Neural crest cell (in vitro differentiated cells): ENCODE results near the gene MPO. TPM values are rescaled to one million over a fixed set of nuclear protein-coding genes. Genes with fewer than 3 reads are reported as not detected.

Experiments used
- DNase-seq: peaks from one replicate; pipeline ENCODE4 v3.0.0; 2021; ENCODE audit warnings: low read depth, mixed read lengths, low spot score
- H3K27ac Mint-ChIP-seq: one replicate; pipeline ENCODE4 v1.8.0; 2021; ENCODE audit warnings: mild to moderate bottlenecking, mixed read lengths; ENCODE audit not compliant: unreplicated experiment
- H3K27me3 Mint-ChIP-seq: 2 replicates; pipeline ENCODE4 v1.8.0; 2021; ENCODE audit warnings: low read depth, mild to moderate bottlenecking, mixed read lengths
- H3K36me3 Mint-ChIP-seq: 2 replicates; pipeline ENCODE4 v1.8.0; 2021; ENCODE audit warnings: low read depth, mild to moderate bottlenecking, mixed read lengths
- H3K4me1 Mint-ChIP-seq: 2 replicates; pipeline ENCODE4 v1.8.0; 2021; ENCODE audit warnings: mixed read lengths
- H3K4me3 Mint-ChIP-seq: one replicate; pipeline ENCODE4 v1.8.0; 2021; ENCODE audit warnings: mild to moderate bottlenecking, mixed read lengths
- H3K9me3 Mint-ChIP-seq: 2 replicates; pipeline ENCODE4 v1.8.0; 2021; ENCODE audit warnings: mixed read lengths
- CTCF ChIP-seq: fragments of 200-600 bp; sonication (generic); conservative IDR thresholded peaks from 2 replicates; pipeline ENCODE4 v1.5.0; 2021; ENCODE audit warnings: antibody characterized with exemption, mild to moderate bottlenecking
- total RNA-seq: library from RNA; stranded (reverse); gene quantifications from 2 replicates; pipeline ENCODE4 v1.2.1, GENCODE V29; 2021

The MPO gene
- total RNA-seq, 1 donor from 2014 or later: not detected

- H3K4me3 Mint-ChIP-seq: no peak overlapping the region
- H3K4me1 Mint-ChIP-seq: peaks cover 23% of the 10 kb centered on the region
- DNase-seq: no peak
- H3K36me3 Mint-ChIP-seq: no peaks in the 10 kb centered on the region
- no peaks in the 10 kb centered on the region for H3K27me3 Mint-ChIP-seq
- no peak for TF ChIP-seq CTCF
- H3K27ac Mint-ChIP-seq: no peak overlapping the region
- no peaks in the 10 kb centered on the region for H3K9me3 Mint-ChIP-seq
Observed at GRCh38 chr17:58312829-58313228, 32.1 kb upstream of the MPO start.

GRCh38 chr17:58312021-58312630 is 31.4 kb upstream of the MPO start:
- Mint-ChIP-seq H3K4me1 (peaks cover 19% of the 10 kb centered on the region), H3K9me3 (no peaks in the 10 kb centered on the region), H3K27me3 (no peaks in the 10 kb centered on the region), H3K4me3 (no peak overlapping the region), H3K27ac (no peak overlapping the region), H3K36me3 (no peaks in the 10 kb centered on the region)
- DNase-seq: no peak
- TF ChIP-seq CTCF: no peak

GRCh38 chr17:58311429-58311894 is 30.7 kb upstream of the MPO start:
- Mint-ChIP-seq H3K27ac (no peak overlapping the region), H3K4me1 (peaks cover 19% of the 10 kb centered on the region), H3K27me3 (no peaks in the 10 kb centered on the region), H3K9me3 (no peaks in the 10 kb centered on the region), H3K4me3 (no peak overlapping the region), H3K36me3 (no peaks in the 10 kb centered on the region)
- TF ChIP-seq CTCF: no peak
- DNase-seq: no peak

GRCh38 chr17:58310511-58311428 is 30.0 kb upstream of the MPO start:
- no peak overlapping the region for H3K4me3 Mint-ChIP-seq

GRCh38 chr17:58309918-58310259 is 29.2 kb upstream of the MPO start:
- no peaks in the 10 kb centered on the region for H3K27me3 Mint-ChIP-seq
- H3K27ac Mint-ChIP-seq: no peak overlapping the region
- TF ChIP-seq CTCF: no peak
- no peaks in the 10 kb centered on the region for H3K9me3 Mint-ChIP-seq
- H3K4me1 Mint-ChIP-seq: peaks cover 19% of the 10 kb centered on the region
- H3K36me3 Mint-ChIP-seq: no peaks in the 10 kb centered on the region
- H3K4me3 Mint-ChIP-seq: no peak overlapping the region
- DNase-seq: no peak

More at GRCh38 chr17:58310511-58311428, 30.0 kb upstream of the MPO start:
- no peak for TF ChIP-seq CTCF
- Mint-ChIP-seq H3K27me3 (no peaks in the 10 kb centered on the region), H3K36me3 (no peaks in the 10 kb centered on the region), H3K4me1 (peaks cover 19% of the 10 kb centered on the region), H3K27ac (no peak overlapping the region), H3K9me3 (no peaks in the 10 kb centered on the region)
- DNase-seq: no peak
